GM21390 (cell line): ENCODE results near the gene PCDH9.
"Not testable (repeated sequence)": the region's sequence is repeated elsewhere in the genome, so short reads cannot be mapped to it uniquely, and the experiment has no call there.

Experiments used
- ATAC-seq: cut with Tn5 transposase; IDR thresholded peaks from one replicate; pipeline ENCODE4 v1.9.1; 2021; ENCODE audit not compliant: unreplicated experiment

The PCDH9 gene

GRCh38 chr13:66927562-66927961, 302.6 kb downstream of the PCDH9 start:
- no peak for ATAC-seq

- ATAC-seq: no peak
Measured at GRCh38 chr13:66926851-66927524, 303.1 kb downstream of the PCDH9 start.

GRCh38 chr13:66926200-66926850, 303.8 kb downstream of the PCDH9 start:
- no peak for ATAC-seq

- ATAC-seq: no peak
Measured at GRCh38 chr13:66922444-66922843, 307.7 kb downstream of the PCDH9 start.

GRCh38 chr13:66921437-66921836, 308.7 kb downstream of the PCDH9 start:
- no peak for ATAC-seq

GRCh38 chr13:66915596-66916185, 314.4 kb downstream of the PCDH9 start:
- ATAC-seq: no peak

- ATAC-seq: no peak
Measured at GRCh38 chr13:66914155-66914554, 316.0 kb downstream of the PCDH9 start.

GRCh38 chr13:66911411-66911939, 318.7 kb downstream of the PCDH9 start:
- no peak for ATAC-seq

GRCh38 chr13:66899955-66900354, 330.2 kb downstream of the PCDH9 start:
- no peak for ATAC-seq

GRCh38 chr13:66896933-66897332, 333.2 kb downstream of the PCDH9 start:
- no peak for ATAC-seq

- no peak for ATAC-seq
Measured at GRCh38 chr13:66895780-66896179, 334.4 kb downstream of the PCDH9 start.

GRCh38 chr13:66895320-66895719, 334.8 kb downstream of the PCDH9 start:
- ATAC-seq: no peak

- ATAC-seq: no peak
Measured at GRCh38 chr13:66888698-66889097, 341.4 kb downstream of the PCDH9 start.

GRCh38 chr13:66887088-66887487, 343.0 kb downstream of the PCDH9 start:
- ATAC-seq: peak; percentile 76

GRCh38 chr13:66886264-66886663, 343.9 kb downstream of the PCDH9 start:
- ATAC-seq: no peak

GRCh38 chr13:66881170-66881569, 349.0 kb downstream of the PCDH9 start:
- ATAC-seq: not testable (repeated sequence)

- ATAC-seq: no peak
Measured at GRCh38 chr13:66879988-66880387, 350.1 kb downstream of the PCDH9 start.

GRCh38 chr13:66875264-66875663, 354.9 kb downstream of the PCDH9 start:
- ATAC-seq: no peak

- ATAC-seq: no peak
Measured at GRCh38 chr13:66864627-66865026, 365.5 kb downstream of the PCDH9 start.

- no peak for ATAC-seq
Measured at GRCh38 chr13:66860878-66861417, 369.2 kb downstream of the PCDH9 start.

- ATAC-seq: no peak
Measured at GRCh38 chr13:66859934-66860877, 369.9 kb downstream of the PCDH9 start.
